ENCODE data around the gene COPS9. TPM values are rescaled to one million over a fixed set of nuclear protein-coding genes. Genes with fewer than 3 reads are reported as not detected.

Gene COPS9
- polyA plus RNA-seq, 1 donor (not counting 4 experiments of a cell fraction or from before 2014, with no cell fraction given): 399 TPM

DNA sequence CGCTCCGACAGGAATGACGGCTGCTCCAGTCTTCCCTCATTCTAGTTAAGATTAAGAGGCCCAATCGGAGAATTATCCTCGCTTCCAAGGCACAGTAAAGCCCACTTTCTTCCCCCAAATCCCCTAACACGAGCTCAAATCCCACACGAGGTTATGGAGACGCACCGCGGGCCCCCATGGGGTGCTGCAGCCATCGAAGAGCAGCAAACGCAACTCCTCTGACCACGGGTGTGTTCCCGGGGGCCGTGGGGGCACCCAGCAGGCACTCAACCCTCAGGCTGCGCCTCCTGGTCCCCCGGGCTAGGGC is 446 bp downstream of the COPS9 start:
- dilution Hi-C loops (cut with MboI; ENCODE audit: extremely low pct_ligation_motif_present, low sequenced_read_pairs): no loop called here
- H3K27ac ChIP-seq (ENCODE audit: control insufficient read depth, insufficient read depth, low read length): peak overlapping the region; percentile 60
- H3K4me1 ChIP-seq (ENCODE audit: control insufficient read depth, extremely low read depth, insufficient read depth, low read length): peaks cover 24% of the 10 kb centered on the region
- H3K4me3 ChIP-seq (ENCODE audit: control insufficient read depth in 2 of 3, extremely low read depth in 1 of 3, insufficient read depth in 2 of 3, low read depth in 1 of 3, low read length in 3 of 3): peak overlapping the region; percentile 84 to 93 (median 93)
- H3K79me2 ChIP-seq (ENCODE audit: control insufficient read depth, insufficient read depth, low read length): peaks cover 28% of the 10 kb centered on the region
- peak overlapping the region; percentile 98 for H3K4me2 ChIP-seq (ENCODE audit: control insufficient read depth, extremely low read depth, insufficient read depth, low read depth, low read length)
- TF ChIP-seq, protein P1, sequence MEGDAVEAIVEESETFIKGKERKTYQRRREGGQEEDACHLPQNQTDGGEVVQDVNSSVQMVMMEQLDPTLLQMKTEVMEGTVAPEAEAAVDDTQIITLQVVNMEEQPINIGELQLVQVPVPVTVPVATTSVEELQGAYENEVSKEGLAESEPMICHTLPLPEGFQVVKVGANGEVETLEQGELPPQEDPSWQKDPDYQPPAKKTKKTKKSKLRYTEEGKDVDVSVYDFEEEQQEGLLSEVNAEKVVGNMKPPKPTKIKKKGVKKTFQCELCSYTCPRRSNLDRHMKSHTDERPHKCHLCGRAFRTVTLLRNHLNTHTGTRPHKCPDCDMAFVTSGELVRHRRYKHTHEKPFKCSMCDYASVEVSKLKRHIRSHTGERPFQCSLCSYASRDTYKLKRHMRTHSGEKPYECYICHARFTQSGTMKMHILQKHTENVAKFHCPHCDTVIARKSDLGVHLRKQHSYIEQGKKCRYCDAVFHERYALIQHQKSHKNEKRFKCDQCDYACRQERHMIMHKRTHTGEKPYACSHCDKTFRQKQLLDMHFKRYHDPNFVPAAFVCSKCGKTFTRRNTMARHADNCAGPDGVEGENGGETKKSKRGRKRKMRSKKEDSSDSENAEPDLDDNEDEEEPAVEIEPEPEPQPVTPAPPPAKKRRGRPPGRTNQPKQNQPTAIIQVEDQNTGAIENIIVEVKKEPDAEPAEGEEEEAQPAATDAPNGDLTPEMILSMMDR (optimal IDR thresholded peaks at IDR 0.05 in 1 of 3, IDR thresholded peaks at IDR 0.05 in 1 of 3, conservative IDR thresholded peaks at IDR 0.05 in 1 of 3; ENCODE audit: extremely low read depth in 1 of 3, insufficient read depth in 2 of 3, low read length in 3 of 3): no peak
- no peak for TF ChIP-seq EZH2 (IDR thresholded peaks at IDR 0.05; ENCODE audit: low read length)
- peaks cover 14 to 22% of the 10 kb centered on the region in 2 experiments for H3K36me3 ChIP-seq (ENCODE audit: control insufficient read depth in 2 of 2, extremely low read depth in 1 of 2, insufficient read depth in 2 of 2, low read length in 2 of 2)
- H3K9ac ChIP-seq (ENCODE audit: control insufficient read depth, extremely low read depth, insufficient read depth, low read length): peak overlapping the region; percentile 94
- FAIRE-seq (no peak), DNase-seq (ENCODE audit: low read depth, low spot score) (no peak)
- H2AFZ ChIP-seq (ENCODE audit: control insufficient read depth, low read length): peak overlapping the region; percentile 64
- no peaks in the 10 kb centered on the region for H4K20me1 ChIP-seq (ENCODE audit: control insufficient read depth, extremely low read depth, insufficient read depth, low read length)
- peaks cover 3% of the 10 kb centered on the region for H3K9me1 ChIP-seq (ENCODE audit: control insufficient read depth, extremely low read depth, insufficient read depth, low read length)
- no peaks in the 10 kb centered on the region for H3K9me3 ChIP-seq (ENCODE audit: control insufficient read depth, low read depth, low read length)
- no peaks in the 10 kb centered on the region for H3K27me3 ChIP-seq (ENCODE audit: control insufficient read depth, extremely low read depth, insufficient read depth, low read length)

DNA sequence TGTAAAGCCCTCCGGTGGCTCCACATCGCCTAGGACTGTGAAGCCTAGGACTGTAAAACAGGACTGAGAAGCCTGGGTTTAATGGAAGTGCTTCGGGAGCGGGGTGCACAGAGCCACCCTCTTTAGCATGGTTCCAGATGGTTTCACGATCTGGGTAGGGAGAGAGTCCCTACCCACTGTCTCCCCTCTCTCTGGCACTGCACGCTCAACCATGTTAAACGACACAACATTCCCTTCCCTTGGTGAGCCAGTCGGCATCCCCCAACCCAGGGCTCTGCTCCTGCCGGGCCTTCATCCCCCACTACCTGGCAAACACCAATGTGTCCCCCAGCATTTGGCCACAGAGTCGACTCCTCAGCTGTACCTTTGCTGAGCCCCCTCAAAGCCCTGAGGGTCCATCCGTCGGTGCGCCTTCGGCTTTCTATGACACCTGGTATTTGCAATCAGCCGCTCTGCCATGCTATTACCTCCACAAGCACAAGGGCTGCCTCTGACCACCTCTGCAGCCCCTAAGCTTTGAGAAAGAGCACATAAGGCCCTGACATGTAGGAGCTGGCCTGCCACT is 1.1 kb downstream of the COPS9 start:
- DNase-seq (ENCODE audit: low read depth, low spot score) (no peak), FAIRE-seq (no peak)
- Histone ChIP-seq H3K9ac (ENCODE audit: control insufficient read depth, extremely low read depth, insufficient read depth, low read length) (peak overlapping the region; percentile 94), H3K4me1 (ENCODE audit: control insufficient read depth, extremely low read depth, insufficient read depth, low read length) (peaks cover 24% of the 10 kb centered on the region), H4K20me1 (ENCODE audit: control insufficient read depth, extremely low read depth, insufficient read depth, low read length) (no peaks in the 10 kb centered on the region), H3K79me2 (ENCODE audit: control insufficient read depth, insufficient read depth, low read length) (peaks cover 28% of the 10 kb centered on the region), H3K27me3 (ENCODE audit: control insufficient read depth, extremely low read depth, insufficient read depth, low read length) (no peaks in the 10 kb centered on the region), H3K9me3 (ENCODE audit: control insufficient read depth, low read depth, low read length) (no peaks in the 10 kb centered on the region), H3K4me3 (ENCODE audit: control insufficient read depth in 2 of 3, extremely low read depth in 1 of 3, insufficient read depth in 2 of 3, low read depth in 1 of 3, low read length in 3 of 3) (peak overlapping the region; percentile 84 to 93 (median 93)), H2AFZ (ENCODE audit: control insufficient read depth, low read length) (no peak overlapping the region), H3K4me2 (ENCODE audit: control insufficient read depth, extremely low read depth, insufficient read depth, low read depth, low read length) (peak overlapping the region; percentile 98), H3K9me1 (ENCODE audit: control insufficient read depth, extremely low read depth, insufficient read depth, low read length) (peaks cover 3% of the 10 kb centered on the region), H3K36me3 (ENCODE audit: control insufficient read depth in 2 of 2, extremely low read depth in 1 of 2, insufficient read depth in 2 of 2, low read length in 2 of 2) (peaks cover 19 to 28% of the 10 kb centered on the region in 2 experiments), H3K27ac (ENCODE audit: control insufficient read depth, insufficient read depth, low read length) (peak overlapping the region; percentile 60)
- dilution Hi-C loops (cut with MboI; ENCODE audit: extremely low pct_ligation_motif_present, low sequenced_read_pairs): no loop called here
- TF ChIP-seq, protein P1 (optimal IDR thresholded peaks at IDR 0.05 in 1 of 3, IDR thresholded peaks at IDR 0.05 in 1 of 3, conservative IDR thresholded peaks at IDR 0.05 in 1 of 3; ENCODE audit: extremely low read depth in 1 of 3, insufficient read depth in 2 of 3, low read length in 3 of 3): no peak
- no peak for TF ChIP-seq EZH2 (IDR thresholded peaks at IDR 0.05; ENCODE audit: low read length)

Measured in keratinocyte (primary cell).